IMR-90 (cell line): ENCODE data around the gene SLC5A3. TPM values are rescaled to one million over a fixed set of nuclear protein-coding genes. Genes with fewer than 3 reads are reported as not detected.

Source experiments
- ATAC-seq: fragments of 200-7000 bp; cut with Tn5 transposase; 2 replicates; pipeline ENCODE4 v1.9.1; 2020; ENCODE audit warnings: low read depth, mild to moderate bottlenecking, moderate library complexity
- BruUV-seq: library from RNA; stranded (reverse); fragments of 400-500 nt; replicated peaks from 2 replicates; lab custom pipeline; 2021; lab: Mats Ljungman, UMichigan
- CTCF ChIA-PET: fragments of 300-600 bp; formaldehyde crosslinking; extraction: SDS; loops from one replicate; lab custom pipeline; 2021; ENCODE audit warnings: antibody characterized with exemption; lab: Yijun Ruan, JAX
- POLR2A ChIA-PET: fragments of 300-600 bp; sonication (Branson Sonifier 250); formaldehyde crosslinking; loops from one replicate; lab custom pipeline; 2022; ENCODE audit warnings: antibody characterized with exemption; ENCODE audit not compliant: unreplicated experiment; lab: Charles Lee
- DNase-seq: peaks from one replicate; pipeline ENCODE4 v3.0.0; 2013
- H2AFZ ChIP-seq: replicated peaks from 2 replicates; pipeline ENCODE3; 2013; ENCODE audit warnings: low read length, mild to moderate bottlenecking; ENCODE audit not compliant: poor library complexity
- H2AK5ac ChIP-seq: 2 replicates; pipeline ENCODE4 v1.6.1; 2013; ENCODE audit warnings: low read depth, low read length, inconsistent platforms
- H2AK9ac ChIP-seq: replicated peaks from 2 replicates; pipeline ENCODE3; 2013; ENCODE audit warnings: mild to moderate bottlenecking, low read depth, low read length, moderate library complexity; ENCODE audit not compliant: poor library complexity
- H2BK120ac ChIP-seq: 2 replicates; pipeline ENCODE4 v1.6.1; 2013; ENCODE audit warnings: low read depth, low read length, inconsistent platforms
- H2BK15ac ChIP-seq: 3 replicates; pipeline ENCODE4 v1.6.1; 2013; ENCODE audit warnings: low read depth, low read length, inconsistent platforms
- H2BK20ac ChIP-seq: 2 replicates; pipeline ENCODE4 v1.6.1; 2013; ENCODE audit warnings: low read depth, mild to moderate bottlenecking, inconsistent platforms, low read length, moderate library complexity
- H2BK5ac ChIP-seq: 2 replicates; pipeline ENCODE4 v1.6.1; 2013; ENCODE audit warnings: mild to moderate bottlenecking, low read depth, low read length, inconsistent platforms; ENCODE audit not compliant: poor library complexity, severe bottlenecking
- H3K14ac ChIP-seq: replicated peaks from 2 replicates; pipeline ENCODE4 v1.6.1; 2013; ENCODE audit warnings: low read depth, low read length, inconsistent platforms
- H3K18ac ChIP-seq: 2 replicates; pipeline ENCODE4 v1.6.1; 2013; ENCODE audit warnings: low read depth, low read length, control low read depth
- H3K23ac ChIP-seq: 2 replicates; pipeline ENCODE4 v1.6.1; 2013; ENCODE audit warnings: low read depth, low read length, inconsistent platforms
- H3K27ac ChIP-seq: 2 replicates; pipeline ENCODE4 v1.5.1; 2013; ENCODE audit warnings: mild to moderate bottlenecking, control low read depth, low read length; ENCODE audit not compliant: insufficient read depth
- H3K27me3 ChIP-seq: 2 replicates; pipeline ENCODE4 v1.6.1; 2013; ENCODE audit warnings: low read length; ENCODE audit not compliant: control insufficient read depth, insufficient read depth
- H3K36me3 ChIP-seq: 2 replicates; pipeline ENCODE4 v1.6.1; 2013; ENCODE audit warnings: low read length, mixed read lengths; ENCODE audit not compliant: control insufficient read depth, insufficient read depth
- H3K4ac ChIP-seq: 2 replicates; pipeline ENCODE4 v1.6.1; 2013; ENCODE audit warnings: low read depth, low read length, inconsistent platforms
- H3K4me1 ChIP-seq: 2 replicates; pipeline ENCODE4 v1.6.1; 2013; ENCODE audit warnings: low read length, mixed read lengths; ENCODE audit not compliant: control insufficient read depth, insufficient read depth
- H3K4me2 ChIP-seq: 2 replicates; pipeline ENCODE4 v1.6.1; 2013; ENCODE audit warnings: low read depth, mild to moderate bottlenecking, control low read depth, low read length, moderate library complexity
- H3K4me3 ChIP-seq: 2 replicates; pipeline ENCODE4 v1.5.1; 2013; ENCODE audit warnings: low read depth, mild to moderate bottlenecking, control low read depth, low read length, moderate library complexity; ENCODE audit not compliant: insufficient read depth
- H3K56ac ChIP-seq: 2 replicates; pipeline ENCODE4 v1.6.1; 2013; ENCODE audit warnings: low read length, inconsistent platforms; ENCODE audit not compliant: insufficient read depth; ENCODE audit errors: extremely low read depth
- H3K79me1 ChIP-seq, 2 experiments: 2 replicates each; pipeline ENCODE4 v1.6.1; 2013; ENCODE audit warnings: low read length in 2 of 2, inconsistent platforms in 1 of 2, low read depth in 1 of 2
- H3K9ac ChIP-seq: 2 replicates; pipeline ENCODE4 v1.6.1; 2013; ENCODE audit warnings: low read depth, low read length, control low read depth
- H3K9me1 ChIP-seq: 2 replicates; pipeline ENCODE4 v1.6.1; 2013; ENCODE audit warnings: low read length, inconsistent platforms; ENCODE audit not compliant: insufficient read depth
- H3K9me3 ChIP-seq: 2 replicates; pipeline ENCODE4 v1.6.1; 2013; ENCODE audit warnings: low read length; ENCODE audit not compliant: control insufficient read depth, insufficient read depth
- H4K20me1 ChIP-seq: 2 replicates; pipeline ENCODE4 v1.6.1; 2013; ENCODE audit warnings: low read length, inconsistent platforms; ENCODE audit not compliant: insufficient read depth
- H4K5ac ChIP-seq: 2 replicates; pipeline ENCODE4 v1.6.1; 2013; ENCODE audit warnings: mild to moderate bottlenecking, low read depth, low read length, control low read depth
- H4K8ac ChIP-seq, 2 experiments: 2 replicates each; pipeline ENCODE4 v1.6.1; 2013; ENCODE audit warnings: low read depth in 2 of 2, low read length in 2 of 2, control low read depth in 1 of 2, inconsistent platforms in 1 of 2
- H4K91ac ChIP-seq: 2 replicates; pipeline ENCODE4 v1.6.1; 2013; ENCODE audit warnings: low read depth, low read length, inconsistent platforms; ENCODE audit not compliant: insufficient read depth
- NFE2L2 ChIP-seq: fragments of 150-350 bp; IDR thresholded peaks from 2 replicates; pipeline ENCODE4 v1.6.1; 2016; ENCODE audit warnings: low read depth, mild to moderate bottlenecking, low read length
- RCOR1 ChIP-seq: IDR thresholded peaks from 2 replicates; pipeline ENCODE4 v1.6.1; 2012; ENCODE audit warnings: mild to moderate bottlenecking, low read length, improper control_type of control experiment; ENCODE audit not compliant: insufficient replicate concordance
- USF2 ChIP-seq: fragments of 150-350 bp; IDR thresholded peaks from 2 replicates; pipeline ENCODE4 v1.6.1; 2017; ENCODE audit warnings: mild to moderate bottlenecking, antibody characterized with exemption, low read length, low read depth
- WGBS, 2 experiments: methylation state at CpG; one replicate each; pipeline versions ENCODE4 v1.1.5 to v1.1.7; 2013; ENCODE audit warnings: missing lambda C conversion rate in 2 of 2; ENCODE audit not compliant: insufficient read length in 1 of 2; ENCODE audit errors: extremely low coverage in 2 of 2; 5-methylcytosine and 5-hydroxymethylcytosine counted together
- dilution Hi-C: fragments of 300-500 bp; cut with HindIII; formaldehyde crosslinking; loops from one replicate; pipeline ENCODE4 v1.14.3; 2018; ENCODE audit warnings: low sequenced_read_pairs; ENCODE audit not compliant: unreplicated experiment
- in situ Hi-C: fragments of 300-500 bp; cut with MboI; formaldehyde crosslinking; loops from 3 replicates; pipeline ENCODE4 v1.14.3; 2019; ENCODE audit warnings: low sequenced_read_pairs, inconsistent platforms, mixed read lengths
- intact Hi-C: fragments of 100-400 bp; cut with micrococcal nuclease; formaldehyde crosslinking; loops from 2 replicates; pipeline ENCODE4 v1.10.0; 2022
- polyA plus RNA-seq, 3 experiments: library from polyadenylated mRNA; depleted of rRNA; stranded (reverse); fragments of >200 nt; gene quantifications; 2 replicates each; pipeline ENCODE4 v1.2.3, GENCODE V29; 2012; ENCODE audit warnings: low replicate concordance in 1 of 3
- total RNA-seq: library from RNA; depleted of rRNA; stranded (reverse); fragments of >200 nt; gene quantifications from 2 replicates; pipeline ENCODE4 v1.2.3, GENCODE V29; 2012

Gene SLC5A3
- total and polyA plus RNA-seq, 2 of the 4 experiments (the other 2 are of a cell fraction): 1.8 to 9.9 TPM

GRCh38 chr21:34100790-34101189, 27.4 kb downstream of the SLC5A3 start:
- Histone ChIP-seq H2BK120ac (no peak overlapping the region), H2BK15ac (no peak overlapping the region), H3K4ac (no peak overlapping the region), H2BK5ac (no peak overlapping the region), H3K4me1 (peaks cover 15% of the 10 kb centered on the region), H4K5ac (no peak overlapping the region), H4K20me1 (no peaks in the 10 kb centered on the region), H2AFZ (no peak overlapping the region), H4K91ac (no peak overlapping the region), H3K4me3 (no peak overlapping the region), H4K8ac (no peak overlapping the region), H3K9me1 (peaks cover 9% of the 10 kb centered on the region; the same call in 1 of the 2 replicates), H3K56ac (no peak overlapping the region), H3K9me3 (no peaks in the 10 kb centered on the region), H3K9ac (no peak overlapping the region), H3K18ac (no peak overlapping the region), H2BK20ac (no peak overlapping the region), H2AK5ac (no peak overlapping the region), H3K36me3 (peaks cover 6% of the 10 kb centered on the region), H3K79me1 (peaks cover 36 to 61% of the 10 kb centered on the region in 2 experiments), H3K4me2 (no peak overlapping the region; the same call in 1 of the 2 replicates), H3K23ac (peak overlapping the region; percentile 2; the same call in 1 of the 2 replicates), H3K27me3 (no peaks in the 10 kb centered on the region), H3K27ac (no peak overlapping the region), H3K14ac (no peak overlapping the region; the same call in 1 of the 2 replicates), H2AK9ac (no peak overlapping the region)
- BruUV-seq: no TSS peak
- ATAC-seq (no peak; the same call in 1 of the 2 replicates), DNase-seq (peak; percentile 41)
- POLR2A ChIA-PET: no interaction called here
- TF ChIP-seq NFE2L2 (no peak), USF2 (peak; percentile 43; the same call in 1 of the 2 replicates), RCOR1 (no peak)
- no CpG with 5 or more reads among the region's 4 CpGs for WGBS, 2 experiments
- dilution Hi-C loops (no loop called here), in situ Hi-C loops (no loop called here), intact Hi-C loops (no loop called here)
- CTCF ChIA-PET: interaction anchor here (1.4 kb wide), 1 partner anchor 9 kb away, joined by 5 read pairs; no protein-coding TSS in a partner anchor
